Adrenal gland (tissue), 12 donors: ENCODE results near the gene HRAS. TPM values are rescaled to one million over a fixed set of nuclear protein-coding genes. Genes with fewer than 3 reads are reported as not detected.

Experiments
- DNase-seq, 7 donors: peaks; one replicate each; pipeline ENCODE4 v3.0.0-alpha.2; 2019 to 2020
- H3K27ac ChIP-seq, 5 donors: fragments of 200-600 bp; sonication (generic) in 4 of 5; 1 replicate in 3 of 5; 2 replicates in 2 of 5; pipeline versions ENCODE4 v1.5.1 to v1.8.0; 2016 to 2020; ENCODE audit warnings: mild to moderate bottlenecking in 1 of 5
- H3K27me3 ChIP-seq: fragments of 200-600 bp; 2 replicates; pipeline ENCODE4 v1.8.0; 2021
- H3K36me3 ChIP-seq, 2 donors: fragments of 200-600 bp; replicated peaks in 1 of 2; 1 replicate in 1 of 2; 2 replicates in 1 of 2; pipeline versions ENCODE4 v1.5.1 to v1.8.0; 2018 to 2022
- H3K4me1 ChIP-seq, 2 donors: fragments of 200-600 bp; replicated peaks in 1 of 2; 1 replicate in 1 of 2; 2 replicates in 1 of 2; pipeline versions ENCODE4 v1.5.1 to v1.8.0; 2018 to 2021
- H3K4me3 ChIP-seq, 4 donors: fragments of 200-600 bp; sonication (generic) in 3 of 4; one replicate each; pipeline ENCODE4 v1.5.1; 2016 to 2018
- H3K9me3 ChIP-seq, 3 donors: fragments of 200-600 bp; sonication (generic) in 1 of 3; replicated peaks in 1 of 3; 1 replicate in 2 of 3; 2 replicates in 1 of 3; pipeline versions ENCODE4 v1.5.1 to v1.8.0; 2016 to 2021
- CTCF ChIP-seq, 6 experiments: fragments of 450-650 bp in 4 of 6; fragments of 200-600 bp in 2 of 6; sonication (generic) in 1 of 6; IDR thresholded peaks; 1 replicate in 5 of 6; 2 replicates in 1 of 6; pipeline versions ENCODE4 v1.5.1 to v1.8.0; 2016 to 2021; ENCODE audit warnings: antibody characterized with exemption in 6 of 6, mild to moderate bottlenecking in 2 of 6, moderate library complexity in 1 of 6
- POLR2A ChIP-seq, 2 donors: fragments of 450-650 bp; IDR thresholded peaks; one replicate each; pipeline ENCODE4 v1.6.1; 2017; ENCODE audit warnings: antibody characterized with exemption in 2 of 2, mild to moderate bottlenecking in 2 of 2, moderate library complexity in 1 of 2
- WGBS, 4 donors: extraction: QIAGEN DNeasy Blood & Tissue Kit in 2 of 4; methylation state at CpG; one replicate each; pipeline versions ENCODE4 v1.1.5 to v1.1.7; 2013 to 2017; 5-methylcytosine and 5-hydroxymethylcytosine counted together
- intact Hi-C, 2 donors: fragments of 100-400 bp; cut with DNase I; formaldehyde crosslinking; loops; one replicate each; pipeline versions ENCODE4 v1.14.1 to v1.15.0; 2022 to 2023
- polyA plus RNA-seq, 3 donors: library from polyadenylated mRNA; stranded (reverse); fragments of 200-250 nt in 2 of 3; fragments of 350-450 nt in 1 of 3; fragmentation: Illumina TruSeq in 1 of 3; extraction: RNeasy Lipid Tissue Mini Kit (QIAGEN cat#74804) in 1 of 3; gene quantifications; one replicate each; pipeline ENCODE4 v1.2.3, GENCODE V29; 2013 to 2014
- total RNA-seq, 9 donors: library from RNA; depleted of rRNA in 4 of 9; stranded (reverse); fragments of >200 nt in 4 of 9; fragments of 120-200 nt in 1 of 9; fragmentation: NEBNext Ultra II Directional in 1 of 9; extraction: Animal tissue kit (Norgen Biotek cat#: 25700) in 1 of 9; gene quantifications; one replicate each; pipeline versions ENCODE4 v1.1.0 to v1.2.4, GENCODE V29; 2013 to 2023
- donor health status: healthy with polysubstance abuse.
- donor health status: Bipolar disorder and iron deficiency.
- donor health status: DM: yes; HTN: yes; CAD: no.
- donor health status: DM: no; HTN: no; CAD: no.
- donor health status: DM: no; HTN: no; CAD: no.
- donor health status: DM: yes; HTN: yes; CAD: no.

Gene HRAS
- total and polyA plus RNA-seq, 12 donors, result 10.8 to 190 (median 39.0) TPM

- DNase-seq, result no peak
- intact Hi-C loops, result no loop called here
- peaks cover 0 to 27% of the 10 kb centered on the region in 2 donors for H3K36me3 ChIP-seq
- no peak for TF ChIP-seq POLR2A (IDR thresholded peaks at IDR 0.05)
- TF ChIP-seq CTCF (IDR thresholded peaks at IDR 0.05), result no peak
- H3K27ac ChIP-seq, result peak overlapping the region in 1 of 5 donors; percentile 82
- H3K4me3 ChIP-seq, result peak overlapping the region in 2 of 4 donors; percentile 80 to 91
- H3K4me1 ChIP-seq, result peaks cover 14 to 26% of the 10 kb centered on the region in 2 donors
- H3K27me3 ChIP-seq, result no peaks in the 10 kb centered on the region
- no peaks in the 10 kb centered on the region for H3K9me3 ChIP-seq
- WGBS, 4 donors, result 1 to 2% methylated on average over 23 to 44 of the region's 56 CpGs; no CpG with 5 or more reads in 2 of the 4 donors
Observed at GRCh38 chr11:535210-535518, 212 bp downstream of the HRAS start.

- TF ChIP-seq CTCF (IDR thresholded peaks at IDR 0.05), result no peak
- TF ChIP-seq POLR2A (IDR thresholded peaks at IDR 0.05), result no peak
- 1 to 21% (median 9%) methylated on average over 11 to 66 of the region's 66 CpGs for WGBS, 4 donors
- Histone ChIP-seq H3K9me3 (no peaks in the 10 kb centered on the region), H3K27ac (peak overlapping the region in 1 of 5 donors; percentile 82), H3K4me1 (peaks cover 14 to 26% of the 10 kb centered on the region in 2 donors), H3K36me3 (peaks cover 0 to 27% of the 10 kb centered on the region in 2 donors), H3K4me3 (peak overlapping the region; percentile 40 to 91 (median 80)), H3K27me3 (no peaks in the 10 kb centered on the region)
- DNase-seq, result peak in 3 of 7 donors; percentile 42 to 44 (median 44)
- intact Hi-C loops, result no loop called here
Observed at GRCh38 chr11:534396-535209, 773 bp downstream of the HRAS start.

- Histone ChIP-seq H3K27ac (no peak overlapping the region), H3K9me3 (no peaks in the 10 kb centered on the region), H3K36me3 (peaks cover 0 to 27% of the 10 kb centered on the region in 2 donors), H3K4me1 (peaks cover 14 to 26% of the 10 kb centered on the region in 2 donors), H3K4me3 (peak overlapping the region in 1 of 4 donors; percentile 80), H3K27me3 (no peaks in the 10 kb centered on the region)
- TF ChIP-seq CTCF (IDR thresholded peaks at IDR 0.05) (no peak), POLR2A (IDR thresholded peaks at IDR 0.05) (no peak)
- WGBS, 4 donors, result 91 to 95% (median 94%) methylated on average over 12 to 37 of the region's 37 CpGs
- intact Hi-C loops, result no loop called here
- peak in 1 of 7 donors; percentile 18 for DNase-seq
Observed at GRCh38 chr11:533586-534395, 1.6 kb downstream of the HRAS start.

GRCh38 chr11:532986-533585 lies 2.3 kb downstream of the HRAS start:
- H3K4me3 ChIP-seq, result no peak overlapping the region
- 93 to 97% (median 94%) methylated on average over 3 to 33 of the region's 33 CpGs for WGBS, 4 donors
- no peak for TF ChIP-seq POLR2A (IDR thresholded peaks at IDR 0.05)
- TF ChIP-seq CTCF (IDR thresholded peaks at IDR 0.05), result no peak
- no peak overlapping the region for H3K27ac ChIP-seq
- H3K36me3 ChIP-seq, result peaks cover 0 to 27% of the 10 kb centered on the region in 2 donors
- no peaks in the 10 kb centered on the region for H3K27me3 ChIP-seq
- peaks cover 14 to 26% of the 10 kb centered on the region in 2 donors for H3K4me1 ChIP-seq
- no peaks in the 10 kb centered on the region for H3K9me3 ChIP-seq
- peak in 2 of 7 donors; percentile 14 to 22 for DNase-seq
- intact Hi-C loops, result no loop called here
